ENCODE measurements around the gene GUK1. TPM values are rescaled to one million over a fixed set of nuclear protein-coding genes. Genes with fewer than 3 reads are reported as not detected.

GUK1 gene
- total RNA-seq, 1 donor from 2014 or later, result 150 TPM

- Histone ChIP-seq H3K27ac (replicated peaks) (no peak overlapping the region), H3K36me3 (peaks cover 54% of the 10 kb centered on the region), H3K4me3 (no peak overlapping the region), H3K9me3 (replicated peaks) (peaks cover 14% of the 10 kb centered on the region), H3K27me3 (ENCODE audit: low read depth) (no peaks in the 10 kb centered on the region), H3K4me1 (peaks cover 58% of the 10 kb centered on the region)
- intact Hi-C loops (cut with micrococcal nuclease), result no loop called here
- TF ChIP-seq CTCF (IDR thresholded peaks at IDR 0.05; ENCODE audit: borderline replicate concordance), result no peak
- no peak for DNase-seq
Measured at GRCh38 chr1:228097333-228098081, 42.6 kb upstream of the GUK1 start.

GRCh38 chr1:228098323-228098931 is 41.7 kb upstream of the GUK1 start:
- no peak overlapping the region for H3K27ac ChIP-seq (replicated peaks)
- H3K4me1 ChIP-seq, result peaks cover 57% of the 10 kb centered on the region
- peaks cover 14% of the 10 kb centered on the region for H3K9me3 ChIP-seq (replicated peaks)
- DNase-seq, result no peak
- no peak for TF ChIP-seq CTCF (IDR thresholded peaks at IDR 0.05; ENCODE audit: borderline replicate concordance)
- no peak overlapping the region for H3K4me3 ChIP-seq
- H3K27me3 ChIP-seq (ENCODE audit: low read depth), result no peaks in the 10 kb centered on the region
- peaks cover 54% of the 10 kb centered on the region for H3K36me3 ChIP-seq
- intact Hi-C loops (cut with micrococcal nuclease), result no loop called here

- intact Hi-C loops (cut with micrococcal nuclease), result no loop called here
- H3K4me3 ChIP-seq, result no peak overlapping the region
- peaks cover 54% of the 10 kb centered on the region for H3K36me3 ChIP-seq
- no peak for TF ChIP-seq CTCF (IDR thresholded peaks at IDR 0.05; ENCODE audit: borderline replicate concordance)
- H3K27ac ChIP-seq (replicated peaks), result no peak overlapping the region
- H3K9me3 ChIP-seq (replicated peaks), result peaks cover 9% of the 10 kb centered on the region
- peaks cover 59% of the 10 kb centered on the region for H3K4me1 ChIP-seq
- no peaks in the 10 kb centered on the region for H3K27me3 ChIP-seq (ENCODE audit: low read depth)
- DNase-seq, result no peak
Measured at GRCh38 chr1:228099331-228099732, 40.7 kb upstream of the GUK1 start.

- no peak for TF ChIP-seq CTCF (IDR thresholded peaks at IDR 0.05; ENCODE audit: borderline replicate concordance)
- no peak overlapping the region for H3K4me3 ChIP-seq
- no peaks in the 10 kb centered on the region for H3K27me3 ChIP-seq (ENCODE audit: low read depth)
- peaks cover 59% of the 10 kb centered on the region for H3K4me1 ChIP-seq
- intact Hi-C loops (cut with micrococcal nuclease), result no loop called here
- H3K36me3 ChIP-seq, result peaks cover 53% of the 10 kb centered on the region
- H3K9me3 ChIP-seq (replicated peaks), result no peaks in the 10 kb centered on the region
- no peak overlapping the region for H3K27ac ChIP-seq (replicated peaks)
- DNase-seq, result no peak
Measured at GRCh38 chr1:228100822-228101613, 39.1 kb upstream of the GUK1 start.

GRCh38 chr1:228101614-228101993 is 38.5 kb upstream of the GUK1 start:
- Histone ChIP-seq H3K27me3 (ENCODE audit: low read depth) (no peaks in the 10 kb centered on the region), H3K4me1 (peaks cover 53% of the 10 kb centered on the region), H3K27ac (replicated peaks) (peak overlapping the region; percentile 91), H3K36me3 (peaks cover 54% of the 10 kb centered on the region), H3K9me3 (replicated peaks) (no peaks in the 10 kb centered on the region), H3K4me3 (peak overlapping the region; percentile 75)
- intact Hi-C loops (cut with micrococcal nuclease), result no loop called here
- TF ChIP-seq CTCF (IDR thresholded peaks at IDR 0.05; ENCODE audit: borderline replicate concordance), result no peak
- no peak for DNase-seq
